Activated CD4-positive, CD25-positive, alpha-beta regulatory T cell (primary cell): Measurements from ENCODE around the gene GRK1.
"Not testable (repeated sequence)": the region's sequence is repeated elsewhere in the genome, so short reads cannot be mapped to it uniquely, and the experiment has no call there.

Source experiments
- DNase-seq, 4 experiments: peaks; one replicate each; lab custom pipeline; 2025; lab: John Stamatoyannopoulos, UW

Gene GRK1

GRCh38 chr13:113743366-113744195 is 76.6 kb downstream of the GRK1 start:
- DNase-seq = no peak

GRCh38 chr13:113744197-113745000 is 77.4 kb downstream of the GRK1 start:
- DNase-seq = no peak

- DNase-seq = no peak
Observed at GRCh38 chr13:113745059-113745458, 78.0 kb downstream of the GRK1 start.

- not testable (repeated sequence) for DNase-seq
Observed at GRCh38 chr13:113745500-113746142, 78.6 kb downstream of the GRK1 start.

GRCh38 chr13:113746143-113746525 is 79.1 kb downstream of the GRK1 start:
- DNase-seq = no peak

GRCh38 chr13:113746671-113747070 is 79.7 kb downstream of the GRK1 start:
- no peak for DNase-seq

GRCh38 chr13:113747291-113747833 is 80.3 kb downstream of the GRK1 start:
- DNase-seq = no peak

GRCh38 chr13:113748101-113748861 is 81.3 kb downstream of the GRK1 start:
- DNase-seq = no peak

- DNase-seq = no peak
Observed at GRCh38 chr13:113748862-113749451, 81.9 kb downstream of the GRK1 start.

GRCh38 chr13:113749507-113749906 is 82.5 kb downstream of the GRK1 start:
- DNase-seq = no peak

GRCh38 chr13:113749967-113750366 is 82.9 kb downstream of the GRK1 start:
- no peak for DNase-seq

GRCh38 chr13:113750554-113751399 is 83.8 kb downstream of the GRK1 start:
- DNase-seq = no peak

GRCh38 chr13:113751491-113751890 is 84.5 kb downstream of the GRK1 start:
- DNase-seq = no peak

- DNase-seq = not testable (repeated sequence)
Observed at GRCh38 chr13:113752211-113752986, 85.4 kb downstream of the GRK1 start.

- DNase-seq = no peak
Observed at GRCh38 chr13:113753171-113753570, 86.2 kb downstream of the GRK1 start.

GRCh38 chr13:113754242-113754641 is 87.2 kb downstream of the GRK1 start:
- DNase-seq = no peak

GRCh38 chr13:113754691-113755090 is 87.7 kb downstream of the GRK1 start:
- no peak for DNase-seq

GRCh38 chr13:113756441-113757097 is 89.5 kb downstream of the GRK1 start:
- no peak for DNase-seq
